A673 (cell line): ENCODE data around the gene BBS7. TPM values are rescaled to one million over a fixed set of nuclear protein-coding genes. Genes with fewer than 3 reads are reported as not detected.

Experiments used
- BruUV-seq: library from RNA; stranded (reverse); fragments of 400-500 nt; replicated peaks from 2 replicates; lab custom pipeline; 2021; lab: Mats Ljungman, UMichigan
- CTCF ChIA-PET: fragments of 300-600 bp; sonication (Branson Sonifier 250); formaldehyde crosslinking; loops from one replicate; lab custom pipeline; 2022; ENCODE audit warnings: antibody characterized with exemption; lab: Charles Lee
- POLR2A ChIA-PET: fragments of 300-600 bp; sonication (Branson Sonifier 250); formaldehyde crosslinking; loops from one replicate; lab custom pipeline; 2022; ENCODE audit warnings: antibody characterized with exemption; ENCODE audit not compliant: low non-redundant PET; lab: Charles Lee
- DNase-seq: peaks from one replicate; pipeline ENCODE4 v3.0.0-alpha.2; 2015; ENCODE audit warnings: low spot score
- H3K27ac ChIP-seq: fragments of 200-600 bp; sonication (generic); 2 replicates; pipeline ENCODE4 v1.5.1; 2016; ENCODE audit warnings: mixed run types, low read depth, mild to moderate bottlenecking, mixed read lengths, antibody characterized with exemption, low read length; ENCODE audit not compliant: poor library complexity, severe bottlenecking
- H3K27me3 ChIP-seq: fragments of 200-600 bp; sonication (generic); replicated peaks from 2 replicates; pipeline ENCODE4 v1.6.1; 2017; ENCODE audit warnings: mixed run types, low read depth, mild to moderate bottlenecking, mixed read lengths, antibody characterized with exemption, low read length; ENCODE audit not compliant: insufficient read depth, poor library complexity
- H3K36me3 ChIP-seq: fragments of 200-600 bp; sonication (generic); 2 replicates; pipeline ENCODE4 v1.6.1; 2016; ENCODE audit warnings: mixed run types, mild to moderate bottlenecking, mixed read lengths, antibody characterized with exemption, low read length; ENCODE audit not compliant: insufficient read depth, poor library complexity, severe bottlenecking
- H3K4me1 ChIP-seq: fragments of 200-600 bp; sonication (generic); 2 replicates; pipeline ENCODE4 v1.6.1; 2017; ENCODE audit warnings: mixed run types, mild to moderate bottlenecking, mixed read lengths, antibody characterized with exemption, low read length; ENCODE audit not compliant: insufficient read depth, poor library complexity, severe bottlenecking
- H3K4me3 ChIP-seq: fragments of 200-600 bp; sonication (generic); 2 replicates; pipeline ENCODE4 v1.5.1; 2016; ENCODE audit warnings: low read depth, mixed run types, mild to moderate bottlenecking, mixed read lengths, low read length; ENCODE audit not compliant: poor library complexity, severe bottlenecking
- H3K9me3 ChIP-seq: fragments of 200-600 bp; sonication (generic); 2 replicates; pipeline ENCODE4 v1.6.1; 2016; ENCODE audit warnings: mixed run types, low read depth, mild to moderate bottlenecking, mixed read lengths, antibody characterized with exemption, low read length; ENCODE audit not compliant: poor library complexity, severe bottlenecking
- EZH2 ChIP-seq: fragments of 200-600 bp; sonication (generic); IDR thresholded peaks from 2 replicates; pipeline ENCODE4 v1.6.1; 2017; ENCODE audit warnings: borderline replicate concordance, low read depth, mild to moderate bottlenecking, mixed read lengths, antibody characterized with exemption, low read length; ENCODE audit not compliant: poor library complexity, severe bottlenecking
- intact Hi-C: fragments of 100-400 bp; cut with micrococcal nuclease; formaldehyde crosslinking; loops from one replicate; pipeline ENCODE4 v1.10.0; 2022; ENCODE audit not compliant: unreplicated experiment
- total RNA-seq: library from RNA; stranded (reverse); gene quantifications from 2 replicates; pipeline ENCODE4 v1.2.3, GENCODE V29; 2021
- TF ChIP-seq, protein P1 (sequence below): fragments of 300-800, 200-600 bp; sonication (generic); conservative IDR thresholded peaks from 2 replicates; pipeline ENCODE4 v1.5.1; 2017; ENCODE audit warnings: low read depth, mild to moderate bottlenecking, antibody characterized with exemption, low read length, moderate library complexity, mixed read lengths

The BBS7 gene
- total RNA-seq, 1 experiment from 2014 or later = 26.7 TPM

DNA sequence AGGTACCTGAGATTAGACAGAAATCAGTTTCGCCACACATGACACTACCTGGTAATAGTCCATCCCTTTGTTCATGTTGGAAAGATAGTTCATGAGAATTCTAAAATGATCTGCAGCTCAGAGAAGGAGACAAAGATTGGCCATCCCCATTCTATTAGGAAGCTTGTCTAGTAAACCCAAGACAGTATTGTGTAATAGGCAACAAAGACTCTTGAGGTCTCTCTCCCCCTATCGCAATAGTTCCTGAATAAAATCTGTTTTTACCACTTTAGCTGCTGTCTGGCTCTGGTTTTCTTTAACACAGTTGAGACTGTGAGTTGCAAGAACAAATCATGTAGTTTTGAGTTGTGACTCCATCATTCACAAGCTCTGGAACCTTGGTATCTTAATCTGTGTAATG lies 14.8 kb upstream of the BBS7 start:
- TF ChIP-seq, protein P1, sequence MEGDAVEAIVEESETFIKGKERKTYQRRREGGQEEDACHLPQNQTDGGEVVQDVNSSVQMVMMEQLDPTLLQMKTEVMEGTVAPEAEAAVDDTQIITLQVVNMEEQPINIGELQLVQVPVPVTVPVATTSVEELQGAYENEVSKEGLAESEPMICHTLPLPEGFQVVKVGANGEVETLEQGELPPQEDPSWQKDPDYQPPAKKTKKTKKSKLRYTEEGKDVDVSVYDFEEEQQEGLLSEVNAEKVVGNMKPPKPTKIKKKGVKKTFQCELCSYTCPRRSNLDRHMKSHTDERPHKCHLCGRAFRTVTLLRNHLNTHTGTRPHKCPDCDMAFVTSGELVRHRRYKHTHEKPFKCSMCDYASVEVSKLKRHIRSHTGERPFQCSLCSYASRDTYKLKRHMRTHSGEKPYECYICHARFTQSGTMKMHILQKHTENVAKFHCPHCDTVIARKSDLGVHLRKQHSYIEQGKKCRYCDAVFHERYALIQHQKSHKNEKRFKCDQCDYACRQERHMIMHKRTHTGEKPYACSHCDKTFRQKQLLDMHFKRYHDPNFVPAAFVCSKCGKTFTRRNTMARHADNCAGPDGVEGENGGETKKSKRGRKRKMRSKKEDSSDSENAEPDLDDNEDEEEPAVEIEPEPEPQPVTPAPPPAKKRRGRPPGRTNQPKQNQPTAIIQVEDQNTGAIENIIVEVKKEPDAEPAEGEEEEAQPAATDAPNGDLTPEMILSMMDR = no peak
- no peak for TF ChIP-seq EZH2
- Histone ChIP-seq H3K27me3 (peaks cover 5% of the 10 kb centered on the region), H3K4me3 (no peak overlapping the region), H3K27ac (no peak overlapping the region), H3K4me1 (no peaks in the 10 kb centered on the region), H3K9me3 (no peaks in the 10 kb centered on the region), H3K36me3 (no peaks in the 10 kb centered on the region)
- POLR2A ChIA-PET = no interaction called here
- intact Hi-C loops = no loop called here
- BruUV-seq = no TSS peak
- CTCF ChIA-PET = no interaction called here
- DNase-seq = no peak

DNA sequence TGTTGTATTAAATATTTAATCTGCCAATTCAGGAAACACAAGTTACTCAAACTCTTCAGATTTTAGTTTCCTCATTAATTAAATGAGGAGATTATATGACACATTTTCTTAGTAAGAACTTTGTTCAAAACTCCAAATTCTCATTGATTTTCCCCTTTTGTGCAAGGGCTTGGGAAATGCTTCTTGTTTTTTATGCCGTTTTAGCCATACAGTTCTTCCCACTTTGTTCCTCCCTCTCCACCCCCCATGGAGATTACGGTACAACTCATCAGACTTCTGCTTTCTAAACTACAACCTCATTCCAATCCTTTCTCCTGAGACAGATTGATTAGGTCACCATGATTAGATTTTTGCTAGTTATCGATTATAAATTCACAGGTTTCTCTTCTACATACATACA lies 10.9 kb upstream of the BBS7 start:
- Histone ChIP-seq H3K27ac (no peak overlapping the region), H3K9me3 (no peaks in the 10 kb centered on the region), H3K4me1 (no peaks in the 10 kb centered on the region), H3K4me3 (no peak overlapping the region), H3K27me3 (peaks cover 12% of the 10 kb centered on the region), H3K36me3 (no peaks in the 10 kb centered on the region)
- DNase-seq = no peak
- intact Hi-C loops = no loop called here
- TF ChIP-seq EZH2 = no peak
- TF ChIP-seq, protein P1 = no peak
- BruUV-seq = no TSS peak
- CTCF ChIA-PET = no interaction called here
- POLR2A ChIA-PET = no interaction called here

DNA sequence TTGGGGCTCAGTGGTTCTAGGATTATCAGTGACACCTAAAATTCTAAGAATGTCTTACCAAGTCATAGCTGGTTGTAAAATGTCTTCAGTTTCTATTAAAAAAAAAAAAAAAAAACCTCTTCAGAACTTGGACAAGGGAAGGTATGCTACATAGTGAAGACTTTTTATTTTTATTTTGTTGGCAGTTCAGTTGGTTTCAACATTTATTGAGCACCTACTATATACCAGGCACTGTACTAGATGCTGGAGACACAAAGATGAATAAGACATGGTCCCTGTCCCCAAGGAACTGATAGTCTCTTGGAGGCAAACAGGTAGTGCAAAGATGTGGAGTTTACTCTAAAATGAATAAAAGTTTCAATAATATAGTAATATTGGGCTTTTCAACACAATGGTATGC lies 8.9 kb upstream of the BBS7 start:
- TF ChIP-seq EZH2 = no peak
- TF ChIP-seq, protein P1 = no peak
- ChIA-PET POLR2A (no interaction called here), CTCF (no interaction called here)
- Histone ChIP-seq H3K36me3 (no peaks in the 10 kb centered on the region), H3K4me3 (no peak overlapping the region), H3K27me3 (peaks cover 12% of the 10 kb centered on the region), H3K4me1 (no peaks in the 10 kb centered on the region), H3K9me3 (no peaks in the 10 kb centered on the region), H3K27ac (no peak overlapping the region)
- BruUV-seq = no TSS peak
- DNase-seq = no peak
- intact Hi-C loops = no loop called here
